OCI-M2 (cell line): ENCODE data around the gene OR4S1.
"Not testable (repeated sequence)": the region's sequence is repeated elsewhere in the genome, so short reads cannot be mapped to it uniquely, and the experiment has no call there.

Source experiments
- DNase-seq: peaks from one replicate; lab custom pipeline; 2025; ENCODE audit not compliant: unreplicated experiment; lab: John Stamatoyannopoulos, UW

Gene OR4S1, protein sequence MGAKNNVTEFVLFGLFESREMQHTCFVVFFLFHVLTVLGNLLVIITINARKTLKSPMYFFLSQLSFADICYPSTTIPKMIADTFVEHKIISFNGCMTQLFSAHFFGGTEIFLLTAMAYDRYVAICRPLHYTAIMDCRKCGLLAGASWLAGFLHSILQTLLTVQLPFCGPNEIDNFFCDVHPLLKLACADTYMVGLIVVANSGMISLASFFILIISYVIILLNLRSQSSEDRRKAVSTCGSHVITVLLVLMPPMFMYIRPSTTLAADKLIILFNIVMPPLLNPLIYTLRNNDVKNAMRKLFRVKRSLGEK

DNA sequence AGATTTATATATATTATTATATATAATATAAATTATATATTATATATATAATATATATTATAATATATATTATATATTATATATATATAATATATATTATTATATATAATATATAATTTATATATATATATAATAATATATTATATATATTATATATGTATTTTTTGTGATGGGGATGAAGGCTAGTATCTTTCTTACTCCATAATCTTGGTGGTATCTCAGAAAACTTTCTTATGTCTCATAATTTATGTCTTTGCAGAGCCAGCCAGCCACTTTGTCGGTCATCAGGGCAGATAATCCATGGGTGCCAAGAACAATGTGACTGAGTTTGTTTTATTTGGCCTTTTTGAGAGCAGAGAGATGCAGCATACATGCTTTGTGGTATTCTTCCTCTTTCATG lies at the start of gene OR4S1:
Gene OR4S1, plus strand, starts transcription at position 301 of the 400 bp plus-strand sequence. Its CDS starts 0 bp downstream, at position 301.
- DNase-seq = no peak

DNA sequence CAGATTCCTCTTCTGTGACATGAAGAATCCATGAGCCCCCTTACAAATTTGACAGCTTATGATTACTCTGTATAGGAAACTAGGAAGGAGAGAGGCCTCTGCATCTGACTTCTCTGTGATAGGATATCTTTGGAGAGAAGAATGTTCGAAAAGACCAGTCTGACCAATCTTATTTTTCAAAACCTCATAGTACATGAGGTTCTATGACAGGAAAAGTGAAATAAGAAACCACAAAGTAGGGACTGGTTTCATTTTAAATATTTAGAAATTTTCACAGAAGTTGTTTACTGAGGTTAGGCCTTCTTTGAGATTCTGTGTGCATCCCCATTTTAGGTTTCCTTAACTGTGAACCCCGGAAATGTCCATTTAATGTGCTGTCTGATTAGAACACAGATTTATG lies 44.4 kb upstream of the OR4S1 start:
- DNase-seq = no peak

DNA sequence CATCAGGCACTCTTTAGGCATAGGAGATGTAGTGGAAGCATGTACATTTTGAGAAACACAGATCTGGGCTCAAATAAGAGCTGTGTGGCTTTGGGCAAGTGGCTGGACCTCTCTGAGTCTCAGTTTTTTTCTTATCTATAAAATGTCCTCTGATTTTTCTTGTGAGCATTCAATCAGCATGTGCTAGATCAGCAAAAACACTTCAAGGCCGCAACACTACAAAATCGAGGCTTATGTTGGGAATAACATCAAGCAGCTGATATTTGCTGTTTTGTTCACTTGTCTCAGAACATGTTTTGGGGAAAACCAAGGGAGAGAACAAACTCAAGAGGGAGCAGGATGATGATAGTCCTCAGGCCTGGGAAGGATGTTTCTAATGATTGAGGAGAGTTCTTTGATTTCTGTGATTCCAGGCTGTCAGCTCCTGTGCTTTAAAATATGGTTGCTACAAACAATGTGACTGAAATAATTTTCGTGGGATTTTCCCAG lies 42.6 kb upstream of the OR4S1 start, which contains the start of gene OR4X1:
Gene OR4X1, plus strand, starts transcription at position 439 of the 489 bp plus-strand sequence. Its CDS starts 0 bp downstream, at position 439.
- no peak for DNase-seq

DNA sequence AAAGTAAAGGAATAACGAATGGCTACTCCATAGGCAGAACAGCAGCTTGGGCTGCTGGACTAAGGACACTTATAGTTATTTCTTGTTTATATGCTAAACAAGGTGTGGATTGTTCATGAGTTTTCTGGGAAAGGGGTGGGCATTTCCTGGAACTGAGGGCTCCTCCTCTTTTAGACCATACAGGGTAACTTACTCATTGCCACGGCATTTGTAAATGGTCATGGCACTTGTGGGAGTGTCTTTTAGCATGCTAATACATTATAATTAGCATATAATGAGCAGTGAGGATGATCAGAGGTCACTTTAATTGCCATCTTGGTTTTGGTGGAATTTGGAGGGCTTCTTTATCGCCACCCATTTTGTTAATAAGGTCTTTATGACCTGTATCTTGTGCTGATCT lies 35.4 kb upstream of the OR4S1 start:
- no peak for DNase-seq

DNA sequence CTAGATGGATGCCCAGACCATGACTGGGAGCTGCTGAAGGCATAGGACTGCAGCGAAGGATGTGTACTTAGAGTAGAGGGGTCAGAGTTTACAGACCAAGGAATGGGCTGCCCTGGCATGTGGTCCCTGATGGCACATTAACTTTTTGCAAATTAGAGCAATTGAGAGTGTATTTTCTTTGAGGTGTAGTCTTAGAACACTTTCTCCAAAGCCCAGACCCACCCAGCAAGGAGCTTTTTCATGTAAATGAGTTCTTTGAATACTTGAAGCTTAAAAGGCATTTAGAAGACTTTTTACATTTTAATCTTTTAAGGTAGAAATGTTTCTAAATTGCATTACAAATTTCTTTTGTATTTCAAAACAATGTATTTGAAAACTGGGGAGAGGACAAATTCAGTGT lies 33.4 kb upstream of the OR4S1 start:
- DNase-seq = no peak

DNA sequence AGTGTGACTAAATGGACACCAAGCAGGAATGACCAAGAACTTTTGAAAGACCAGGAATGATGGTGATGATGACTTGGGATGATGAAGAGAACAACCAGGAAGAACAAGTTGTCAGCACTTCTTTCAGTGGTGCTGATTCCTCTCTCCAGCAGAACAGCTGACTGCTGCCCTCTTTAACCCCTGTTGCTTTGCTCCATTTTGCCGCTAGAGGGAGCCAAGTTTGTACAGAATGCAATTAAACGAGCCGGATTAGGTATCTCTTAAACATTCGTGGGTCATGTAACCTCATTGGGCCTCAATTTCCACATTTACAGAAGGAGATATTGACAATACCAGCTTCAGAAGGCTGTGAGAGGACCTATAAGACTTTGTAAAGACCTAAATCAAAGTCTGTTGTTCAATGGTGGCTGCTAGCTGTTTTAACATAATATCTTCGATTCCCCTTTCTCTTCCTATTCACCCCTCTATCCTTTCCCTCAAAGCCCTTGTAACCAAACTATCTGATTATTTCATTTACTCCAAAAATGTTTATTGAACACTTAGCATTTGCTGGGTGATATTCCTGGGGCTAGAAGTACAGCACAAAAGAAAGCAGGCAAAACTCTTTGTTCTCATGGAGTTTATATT lies 1.9 kb downstream of the OR4S1 start:
- DNase-seq = no peak

DNA sequence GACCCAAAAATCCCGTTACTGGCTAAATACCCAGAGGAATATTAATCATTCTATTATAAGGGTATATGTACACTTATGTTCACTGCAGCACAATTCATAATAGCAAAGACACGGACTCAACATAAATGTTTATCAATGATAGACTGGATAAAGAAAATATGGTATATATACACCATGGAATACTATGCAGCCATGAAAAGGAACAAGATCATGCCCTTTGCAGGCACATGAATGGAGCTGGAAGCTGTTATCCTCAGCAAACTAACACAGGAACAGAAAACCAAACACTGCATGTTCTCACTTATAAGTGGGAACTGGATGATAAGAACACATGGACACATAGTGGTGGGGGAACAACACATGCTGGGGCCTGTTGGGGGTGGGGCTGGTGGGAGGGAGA lies 7.6 kb downstream of the OR4S1 start:
- DNase-seq = not testable (repeated sequence)

DNA sequence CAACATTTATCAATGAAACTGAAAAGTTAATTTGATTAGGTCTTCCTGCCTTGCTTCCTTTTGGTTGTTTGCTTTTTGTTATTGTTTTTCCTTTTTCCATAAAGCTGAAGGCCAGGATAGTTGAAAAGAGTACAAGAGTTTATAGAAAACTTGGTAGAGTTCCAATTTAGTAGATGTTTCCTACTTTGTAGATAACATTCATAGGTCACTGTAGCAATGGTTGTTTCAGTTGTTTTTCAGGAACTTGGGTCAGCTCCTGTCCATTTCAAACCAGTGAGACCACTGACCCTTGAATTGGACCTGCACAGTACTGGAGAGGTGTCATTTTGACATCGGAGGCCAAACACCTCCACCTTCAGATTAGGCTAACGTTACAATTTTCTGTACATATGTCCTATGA lies 13.8 kb downstream of the OR4S1 start:
- DNase-seq = not testable (repeated sequence)

DNA sequence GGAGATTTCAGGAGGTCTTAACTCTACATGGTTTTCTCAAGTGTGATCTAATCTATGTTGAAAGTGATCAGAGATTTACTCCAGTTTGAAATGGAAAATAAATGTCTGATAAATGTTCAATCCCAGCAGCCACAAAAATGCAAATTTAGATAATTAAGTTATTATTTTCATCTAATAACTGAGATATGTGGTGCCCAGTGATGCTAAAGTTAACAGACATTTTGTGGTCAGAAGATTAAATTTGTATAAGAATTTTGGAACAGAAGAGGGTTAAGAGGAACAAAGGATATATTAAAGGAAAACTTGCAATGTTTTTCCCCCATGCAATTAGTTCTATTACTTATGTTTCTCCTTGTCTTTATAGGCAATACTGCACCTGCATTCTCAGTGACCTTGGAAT lies 18.6 kb downstream of the OR4S1 start, which contains the start of gene OR4C3:
Gene OR4C3, plus strand, starts transcription at position 301 of the 400 bp plus-strand sequence. CDS start 102 bp downstream, outside the sequence.
- not testable (repeated sequence) for DNase-seq

DNA sequence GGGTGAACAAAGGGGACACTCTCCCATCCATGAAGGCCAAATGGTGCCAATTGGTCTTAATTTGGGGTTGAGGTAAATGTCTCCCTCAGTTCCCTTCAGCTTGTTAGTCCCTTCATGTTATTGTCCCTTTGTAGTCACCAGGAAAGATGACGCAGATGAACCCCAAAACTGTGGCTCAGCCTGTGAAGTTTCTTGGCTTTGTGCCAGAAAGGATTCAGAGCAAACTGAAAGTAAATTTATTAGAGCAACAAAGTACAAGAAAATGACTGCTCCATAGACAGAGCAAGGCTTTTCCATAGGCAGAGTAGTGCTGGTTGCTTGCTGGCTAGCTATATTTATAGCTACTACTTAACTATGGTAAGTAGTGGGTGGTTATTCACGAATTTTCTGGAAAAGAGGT lies 35.4 kb downstream of the OR4S1 start:
- no peak for DNase-seq

DNA sequence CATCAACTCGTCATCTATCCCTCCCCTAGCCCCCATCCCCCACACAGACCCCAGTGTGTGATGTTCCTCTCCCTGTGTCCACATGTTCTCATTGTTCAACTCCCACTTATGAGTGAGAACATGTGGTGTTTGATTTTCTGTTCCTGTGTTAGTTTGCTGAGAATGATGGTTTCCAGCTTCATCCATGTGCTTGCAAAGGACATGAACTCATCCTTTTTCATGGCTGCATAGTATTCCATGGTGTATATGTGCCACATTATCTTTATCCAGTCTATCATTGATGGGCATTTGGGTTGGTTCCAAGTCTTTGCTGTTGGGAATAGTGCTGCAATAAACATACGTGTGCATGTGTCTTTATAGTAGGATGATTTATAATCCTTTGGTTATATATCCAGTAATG lies 36.5 kb downstream of the OR4S1 start:
- DNase-seq = not testable (repeated sequence)

DNA sequence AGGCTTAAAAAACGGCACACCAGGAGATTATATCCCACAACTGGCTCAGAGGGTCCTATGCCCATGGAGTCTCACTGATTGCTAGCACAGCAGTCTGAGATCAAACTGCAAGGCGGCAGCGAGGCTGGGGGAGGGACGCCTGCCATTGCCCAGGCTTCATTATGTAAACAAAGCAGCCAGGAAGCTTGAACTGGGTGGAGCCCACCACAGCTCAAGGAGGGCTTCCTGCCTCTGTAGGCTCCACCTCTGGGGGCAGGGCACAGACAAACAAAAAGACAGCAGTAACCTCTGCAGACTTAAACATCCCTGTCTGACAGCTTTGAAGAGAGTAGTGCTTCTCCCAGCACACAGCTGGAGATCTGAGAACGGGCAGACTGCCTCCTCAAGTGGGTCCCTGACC lies 40.3 kb downstream of the OR4S1 start:
- not testable (repeated sequence) for DNase-seq

DNA sequence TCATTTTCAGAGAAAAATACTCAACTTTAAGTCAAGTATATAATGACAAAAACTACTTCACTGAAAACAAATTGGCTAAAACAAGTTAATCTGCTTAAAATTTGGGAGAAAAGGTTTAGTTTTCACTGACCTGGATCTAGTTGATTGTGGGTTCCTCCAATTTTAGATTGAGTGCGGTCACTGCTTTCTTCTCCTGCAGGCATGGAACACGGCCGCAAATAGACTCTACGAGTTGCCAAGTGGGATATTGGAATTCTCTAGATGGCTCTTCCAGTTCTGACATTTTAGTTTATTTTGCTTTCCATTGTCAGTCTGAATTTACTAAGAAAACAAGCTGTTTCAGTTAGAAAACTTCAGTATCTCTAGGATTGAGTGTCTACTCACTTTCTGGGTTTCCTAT lies 48.0 kb downstream of the OR4S1 start:
- no peak for DNase-seq

DNA sequence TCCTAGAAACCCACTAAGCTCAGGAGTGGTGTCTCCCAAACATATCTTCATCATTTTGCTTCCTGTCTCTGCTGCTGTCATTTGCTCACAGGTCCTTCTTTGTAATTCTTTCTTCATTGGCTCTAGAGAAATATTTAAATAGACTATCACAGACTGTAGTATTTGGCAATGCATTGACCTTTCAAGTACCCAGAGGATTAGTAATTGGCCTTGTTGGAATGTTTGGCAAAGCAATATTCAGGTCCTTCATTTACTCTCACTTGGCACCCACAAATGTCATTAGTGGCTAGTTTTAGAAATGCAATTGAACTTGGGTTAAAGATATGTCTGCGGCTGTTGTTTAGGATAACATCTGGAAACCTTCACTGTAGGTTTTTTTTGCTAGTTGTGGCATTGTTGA lies 48.7 kb downstream of the OR4S1 start:
- no peak for DNase-seq
